KMS-11 (cell line): ENCODE measurements around the gene PICALM.
"Not testable (repeated sequence)": the region's sequence is repeated elsewhere in the genome, so short reads cannot be mapped to it uniquely, and the experiment has no call there.

ENCODE experiments used
- H2AFZ ChIP-seq: fragments of 200-600 bp; sonication (generic); 2 replicates; pipeline ENCODE4 v1.6.1; 2016; ENCODE audit warnings: antibody characterized with exemption, mixed run types, low read depth
- H3K27ac ChIP-seq: fragments of 200-600 bp; sonication (generic); 2 replicates; pipeline ENCODE4 v1.6.1; 2016; ENCODE audit warnings: mild to moderate bottlenecking, mixed run types
- H3K27me3 ChIP-seq: fragments of 200-600 bp; sonication (generic); 2 replicates; pipeline ENCODE4 v1.6.1; 2017; ENCODE audit warnings: mild to moderate bottlenecking, low read depth, mixed run types, moderate library complexity; ENCODE audit not compliant: insufficient read depth
- H3K36me3 ChIP-seq: fragments of 200-600 bp; sonication (generic); 2 replicates; pipeline ENCODE4 v1.6.1; 2017; ENCODE audit warnings: mild to moderate bottlenecking, mixed run types; ENCODE audit not compliant: insufficient read depth
- H3K4me1 ChIP-seq: fragments of 200-600 bp; sonication (generic); 2 replicates; pipeline ENCODE4 v1.6.1; 2016; ENCODE audit warnings: mild to moderate bottlenecking, low read depth, mixed run types; ENCODE audit not compliant: poor library complexity, severe bottlenecking
- H3K4me2 ChIP-seq: fragments of 200-600 bp; sonication (generic); 2 replicates; pipeline ENCODE4 v1.7.0; 2016; ENCODE audit warnings: mild to moderate bottlenecking, mixed run types
- H3K4me3 ChIP-seq: fragments of 200-600 bp; sonication (generic); IDR thresholded peaks from 2 replicates; pipeline ENCODE4 v1.6.1; 2017; ENCODE audit warnings: low read depth, low read length, mixed read lengths; ENCODE audit not compliant: insufficient read depth
- H3K79me2 ChIP-seq: fragments of 200-600 bp; sonication (generic); 2 replicates; pipeline ENCODE4 v1.6.1; 2016; ENCODE audit warnings: low read depth, mixed run types; ENCODE audit not compliant: insufficient read depth
- H3K9ac ChIP-seq: fragments of 200-600 bp; sonication (generic); 2 replicates; pipeline ENCODE4 v1.6.1; 2016; ENCODE audit warnings: mild to moderate bottlenecking, mixed run types
- H4K20me1 ChIP-seq: fragments of 200-600 bp; sonication (generic); 2 replicates; pipeline ENCODE4 v1.6.1; 2016; ENCODE audit warnings: mild to moderate bottlenecking, mixed run types; ENCODE audit not compliant: insufficient read depth
- TF ChIP-seq, protein P1 (sequence below): fragments of 200-600 bp; sonication (generic); conservative IDR thresholded peaks from 2 replicates; pipeline ENCODE4 v1.6.1; 2017; ENCODE audit warnings: low read depth, mild to moderate bottlenecking, antibody characterized with exemption, low read length, moderate library complexity, mixed read lengths

The PICALM gene

DNA sequence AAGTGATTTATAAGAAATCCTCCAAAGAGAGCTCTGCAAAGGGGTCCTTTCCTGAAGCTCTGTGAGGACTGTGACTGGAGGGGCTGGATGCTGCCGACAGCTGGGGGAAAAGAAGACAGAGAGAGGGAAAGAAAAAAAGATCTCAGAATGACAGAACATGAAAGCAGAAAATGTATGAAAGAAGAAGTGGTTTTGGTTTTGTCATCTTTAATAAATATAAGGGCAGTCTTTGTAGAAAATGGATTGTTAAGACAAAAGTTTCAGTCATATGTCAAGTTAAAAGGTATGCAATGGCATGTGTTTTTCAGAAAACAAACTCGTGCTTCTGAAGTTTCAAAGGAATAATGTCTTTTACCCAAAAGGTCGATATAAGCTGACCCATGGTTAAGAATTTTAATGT lies 108.2 kb downstream of the PICALM start:
- H3K27me3 ChIP-seq, result no peaks in the 10 kb centered on the region
- H3K36me3 ChIP-seq, result peaks cover 8% of the 10 kb centered on the region; the same call in 1 of the 2 replicates
- no peak overlapping the region for H2AFZ ChIP-seq
- H3K4me3 ChIP-seq, result no peak overlapping the region
- H3K27ac ChIP-seq, result no peak overlapping the region
- H3K4me1 ChIP-seq, result no peaks in the 10 kb centered on the region
- no peak overlapping the region for H3K9ac ChIP-seq
- no peaks in the 10 kb centered on the region for H4K20me1 ChIP-seq
- TF ChIP-seq, protein P1, sequence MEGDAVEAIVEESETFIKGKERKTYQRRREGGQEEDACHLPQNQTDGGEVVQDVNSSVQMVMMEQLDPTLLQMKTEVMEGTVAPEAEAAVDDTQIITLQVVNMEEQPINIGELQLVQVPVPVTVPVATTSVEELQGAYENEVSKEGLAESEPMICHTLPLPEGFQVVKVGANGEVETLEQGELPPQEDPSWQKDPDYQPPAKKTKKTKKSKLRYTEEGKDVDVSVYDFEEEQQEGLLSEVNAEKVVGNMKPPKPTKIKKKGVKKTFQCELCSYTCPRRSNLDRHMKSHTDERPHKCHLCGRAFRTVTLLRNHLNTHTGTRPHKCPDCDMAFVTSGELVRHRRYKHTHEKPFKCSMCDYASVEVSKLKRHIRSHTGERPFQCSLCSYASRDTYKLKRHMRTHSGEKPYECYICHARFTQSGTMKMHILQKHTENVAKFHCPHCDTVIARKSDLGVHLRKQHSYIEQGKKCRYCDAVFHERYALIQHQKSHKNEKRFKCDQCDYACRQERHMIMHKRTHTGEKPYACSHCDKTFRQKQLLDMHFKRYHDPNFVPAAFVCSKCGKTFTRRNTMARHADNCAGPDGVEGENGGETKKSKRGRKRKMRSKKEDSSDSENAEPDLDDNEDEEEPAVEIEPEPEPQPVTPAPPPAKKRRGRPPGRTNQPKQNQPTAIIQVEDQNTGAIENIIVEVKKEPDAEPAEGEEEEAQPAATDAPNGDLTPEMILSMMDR, result no peak
- no peaks in the 10 kb centered on the region for H3K79me2 ChIP-seq
- H3K4me2 ChIP-seq, result no peak overlapping the region

DNA sequence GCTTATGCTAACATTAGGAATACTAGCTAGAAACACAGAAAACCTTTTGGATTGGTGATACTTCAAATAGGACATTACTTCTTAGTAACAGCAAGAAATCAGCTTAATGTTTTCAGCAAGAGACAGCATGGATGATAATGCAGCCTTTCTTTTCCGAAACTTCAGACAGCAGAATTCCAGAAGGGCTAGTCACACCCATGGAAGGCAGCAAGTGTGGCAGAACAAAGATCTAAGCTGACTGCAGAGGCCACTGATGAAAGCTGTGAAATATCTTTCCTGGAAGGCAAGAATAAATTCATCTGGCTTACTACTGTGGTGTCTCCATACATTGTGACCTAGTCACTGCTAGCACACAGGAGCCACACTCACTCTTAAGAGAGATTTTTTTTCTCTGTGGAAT lies 113.4 kb downstream of the PICALM start:
- no peaks in the 10 kb centered on the region for H3K27me3 ChIP-seq
- 0 out of 2 replicates have a peak, but pooled peaks cover 8% of the 10 kb centered on the region for H3K36me3 ChIP-seq
- TF ChIP-seq, protein P1, result no peak
- no peak overlapping the region for H3K4me3 ChIP-seq
- peaks cover 5% of the 10 kb centered on the region for H3K4me1 ChIP-seq
- no peak overlapping the region for H2AFZ ChIP-seq
- no peak overlapping the region for H3K4me2 ChIP-seq
- H4K20me1 ChIP-seq, result no peaks in the 10 kb centered on the region
- no peaks in the 10 kb centered on the region for H3K79me2 ChIP-seq
- H3K9ac ChIP-seq, result no peak overlapping the region
- no peak overlapping the region for H3K27ac ChIP-seq

DNA sequence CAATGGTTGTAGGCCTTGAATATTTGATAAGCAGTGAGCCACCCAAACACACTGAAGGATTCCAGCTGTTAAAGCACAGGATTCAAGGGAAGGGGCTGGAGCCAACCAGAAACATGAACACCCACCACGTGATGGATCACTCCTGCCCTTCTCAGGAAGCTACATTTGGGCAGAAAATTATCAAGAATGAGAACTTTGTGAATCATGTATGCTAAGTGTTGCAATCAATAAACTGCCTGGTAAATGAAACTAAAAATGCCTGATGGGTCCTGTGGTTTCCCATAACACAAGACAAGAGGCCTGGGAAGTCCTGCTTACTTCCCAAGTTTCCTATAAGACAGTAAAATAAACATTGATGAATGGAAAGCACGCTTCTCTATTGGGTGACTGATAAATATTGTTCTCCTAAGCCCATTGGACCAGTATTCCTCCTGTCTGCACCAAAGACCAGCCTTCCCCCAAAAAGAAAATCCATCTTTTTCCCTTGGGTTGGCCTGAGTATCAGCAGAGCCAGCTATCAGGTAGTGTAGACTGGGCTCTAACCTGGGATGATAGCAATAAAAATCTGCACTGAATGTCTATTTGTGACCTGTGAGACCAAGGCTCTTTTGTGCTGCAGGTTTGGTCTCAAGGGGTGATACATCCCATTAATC lies 115.3 kb downstream of the PICALM start:
- H3K9ac ChIP-seq, result no peak overlapping the region

DNA sequence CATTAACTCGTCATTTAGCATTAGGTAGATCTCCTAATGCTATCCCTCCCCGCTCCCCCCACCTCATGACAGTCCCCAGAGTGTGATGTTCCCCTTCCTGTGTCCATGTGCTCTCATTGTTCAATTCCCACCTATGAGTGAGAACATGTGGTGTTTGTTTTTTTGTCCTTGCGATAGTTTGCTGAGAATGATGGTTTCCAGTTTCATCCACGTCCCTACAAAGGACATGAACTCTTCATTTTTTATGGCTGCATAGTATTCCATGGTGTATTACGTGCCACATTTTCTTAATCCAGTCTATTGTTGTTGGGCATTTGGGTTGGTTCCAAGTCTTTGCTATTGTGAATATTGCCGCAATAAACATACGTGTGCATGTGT lies 116.8 kb downstream of the PICALM start:
- not testable (repeated sequence) for H3K27ac ChIP-seq, H3K9ac ChIP-seq, H3K36me3 ChIP-seq, H2AFZ ChIP-seq, H3K27me3 ChIP-seq, H3K79me2 ChIP-seq, H3K4me3 ChIP-seq, H3K4me2 ChIP-seq, H4K20me1 ChIP-seq
- H3K4me1 ChIP-seq, result peaks cover 39% of the 10 kb centered on the region

More for the DNA sequence above, 115.3 kb downstream of the PICALM start:
- Histone ChIP-seq H3K79me2 (no peaks in the 10 kb centered on the region), H3K4me2 (no peak overlapping the region), H3K4me3 (no peak overlapping the region), H2AFZ (no peak overlapping the region), H4K20me1 (no peaks in the 10 kb centered on the region), H3K4me1 (peaks cover 24% of the 10 kb centered on the region), H3K36me3 (0 out of 2 replicates have a peak, but pooled peaks cover 8% of the 10 kb centered on the region), H3K27ac (no peak overlapping the region), H3K27me3 (no peaks in the 10 kb centered on the region)
- TF ChIP-seq, protein P1, result no peak

DNA sequence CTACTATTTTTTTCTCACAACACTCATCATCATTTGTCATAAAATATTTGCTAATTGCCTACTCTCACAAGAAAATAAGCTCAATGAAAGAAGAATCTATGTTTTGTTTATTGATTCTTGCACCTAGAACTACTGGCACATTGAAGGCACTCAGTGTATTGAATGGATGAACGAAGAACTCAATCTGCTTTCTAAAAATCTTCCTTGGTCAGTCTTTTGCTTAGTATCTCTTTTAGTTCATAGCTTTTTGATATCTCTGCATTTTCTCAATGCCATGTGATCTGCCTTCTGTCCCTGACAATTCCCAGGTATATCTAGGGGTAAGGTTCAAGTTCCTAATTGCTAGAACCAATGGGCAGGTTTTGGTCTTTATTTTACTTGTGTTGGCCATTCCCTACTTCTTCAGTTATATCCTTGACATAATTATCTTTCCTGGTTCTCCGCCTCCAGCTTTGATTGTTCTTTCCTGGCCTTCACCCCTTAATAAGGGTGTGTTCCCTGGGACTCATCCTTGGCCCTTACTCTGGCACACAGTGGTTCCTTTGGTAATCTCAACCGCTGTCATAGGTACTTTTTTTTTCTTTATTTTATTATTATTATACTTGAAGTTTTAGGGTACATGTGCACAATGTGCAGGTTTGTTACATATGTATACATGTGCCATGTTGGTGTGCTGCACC lies 117.3 kb downstream of the PICALM start:
- Histone ChIP-seq H3K9ac (no peak overlapping the region), H3K27me3 (no peaks in the 10 kb centered on the region), H4K20me1 (no peaks in the 10 kb centered on the region), H3K4me1 (peaks cover 44% of the 10 kb centered on the region), H3K36me3 (0 out of 2 replicates have a peak, but pooled peaks cover 5% of the 10 kb centered on the region), H3K27ac (no peak overlapping the region), H3K4me3 (no peak overlapping the region), H3K4me2 (no peak overlapping the region), H2AFZ (no peak overlapping the region), H3K79me2 (no peaks in the 10 kb centered on the region)
- TF ChIP-seq, protein P1, result no peak
